HG03457 (cell line): ENCODE measurements around the gene EPHB3.

Experiments used
- ATAC-seq: cut with Tn5 transposase; IDR thresholded peaks from one replicate; pipeline ENCODE4 v1.9.1; 2021; ENCODE audit warnings: moderate number of reproducible peaks; ENCODE audit not compliant: unreplicated experiment

Gene EPHB3

DNA sequence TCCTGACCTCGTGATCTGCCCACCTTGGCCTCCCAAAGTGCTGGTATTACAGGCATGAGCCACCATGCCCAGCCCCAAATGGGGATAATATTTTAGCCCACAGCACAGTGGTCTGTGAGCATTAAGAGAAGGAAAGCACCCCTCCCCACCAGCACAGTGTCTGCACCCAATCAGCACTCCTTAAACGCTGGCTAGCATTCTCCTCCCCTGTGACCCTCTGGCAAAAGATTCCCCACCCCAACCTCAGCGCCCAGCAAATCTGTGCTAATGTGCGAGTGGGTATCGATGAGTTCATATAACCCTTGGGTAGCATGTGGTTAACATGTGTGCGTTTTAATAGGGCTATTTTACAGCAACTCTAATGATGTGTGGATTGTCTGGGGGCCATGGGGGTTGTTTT is 18.3 kb upstream of the EPHB3 start:
- no peak for ATAC-seq

DNA sequence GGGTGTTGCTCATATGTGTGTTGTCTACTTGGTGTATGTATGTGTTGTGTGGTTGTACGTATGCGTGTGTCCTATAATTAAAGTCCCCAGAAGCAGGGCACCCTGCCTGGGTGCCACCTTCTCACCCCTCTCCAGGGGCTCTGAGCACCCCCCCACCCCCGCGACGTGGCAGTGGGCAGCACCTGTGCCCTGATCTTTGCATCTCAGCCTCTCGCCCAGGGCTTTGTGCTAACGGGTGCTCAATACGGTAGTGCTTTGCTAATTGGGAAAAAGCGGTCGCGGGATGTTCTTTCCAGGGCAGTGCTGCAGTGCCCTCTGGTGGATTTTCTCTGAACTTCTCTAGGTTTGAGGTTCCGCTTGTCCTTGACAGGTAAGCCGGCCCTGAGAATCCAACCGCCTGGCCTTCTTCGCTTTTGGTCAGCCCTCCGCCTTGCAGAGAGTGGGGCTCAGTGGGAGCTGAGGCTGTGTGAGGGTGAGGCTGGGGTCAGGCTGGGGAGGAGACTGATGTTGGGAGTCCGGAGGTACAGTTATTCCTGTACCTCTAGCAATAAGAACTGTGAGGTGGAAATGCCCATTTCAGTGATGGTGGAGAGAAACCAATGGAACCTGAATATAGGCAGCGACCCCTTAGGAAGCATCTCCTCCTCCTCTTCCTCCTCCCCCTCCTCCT is 17.6 kb upstream of the EPHB3 start:
- ATAC-seq, result no peak

DNA sequence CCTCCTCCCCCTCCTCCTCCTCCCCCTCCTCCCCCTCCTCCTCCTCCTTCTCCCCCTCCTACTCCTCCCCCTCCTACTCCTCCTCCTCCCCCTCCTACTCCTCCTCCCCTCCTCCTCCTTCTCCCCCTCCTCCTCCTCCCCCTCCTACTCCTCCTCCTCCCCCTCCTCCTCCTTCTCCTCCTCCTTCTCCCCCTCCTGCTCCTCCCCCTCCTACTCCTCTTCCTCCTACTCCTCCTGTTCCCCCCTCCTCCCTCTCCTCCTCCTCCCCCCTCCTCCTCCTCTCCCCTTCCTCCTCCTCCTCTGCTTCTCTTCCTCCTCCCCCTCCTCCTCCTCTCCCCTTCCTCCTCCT is 17.1 kb upstream of the EPHB3 start:
- no peak for ATAC-seq

DNA sequence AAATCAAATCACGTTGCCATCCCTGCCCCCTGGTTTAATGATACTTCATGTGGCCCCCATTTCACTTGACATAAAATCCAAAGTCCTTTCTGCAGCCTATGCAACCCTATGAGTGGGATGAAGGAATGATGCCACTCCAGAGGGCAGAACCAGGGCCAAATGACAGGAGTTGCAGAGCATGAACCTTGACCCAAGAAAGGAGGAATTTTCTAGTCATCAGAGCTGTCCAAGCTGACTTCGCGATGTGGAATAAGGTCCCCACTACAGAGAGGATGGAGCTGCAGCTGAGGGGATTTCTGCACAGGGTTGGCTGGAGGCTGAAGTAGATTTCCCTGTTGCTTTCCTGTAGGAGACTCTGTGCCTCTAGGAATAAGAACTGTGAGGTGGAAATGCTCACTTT is 15.8 kb upstream of the EPHB3 start:
- no peak for ATAC-seq

DNA sequence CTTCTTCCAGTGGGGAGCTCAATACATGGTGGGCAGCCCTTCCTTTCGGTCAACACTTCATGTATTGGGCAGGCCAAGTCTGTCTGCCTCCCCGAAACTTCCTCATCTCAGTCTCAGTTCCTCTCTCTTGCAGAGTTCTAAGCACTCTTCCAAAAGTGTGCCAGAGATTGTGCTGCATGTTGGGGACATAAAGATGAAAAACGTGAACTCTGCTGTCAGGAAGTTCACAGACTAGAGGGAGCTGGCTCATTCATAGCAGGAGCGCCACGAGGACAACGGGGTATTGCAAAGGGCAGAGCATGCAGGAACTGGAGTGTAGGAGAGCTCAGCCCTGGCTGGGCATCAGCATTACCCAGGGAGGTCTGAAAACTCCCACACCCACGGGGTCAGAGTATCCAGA is 15.3 kb upstream of the EPHB3 start:
- no peak for ATAC-seq

DNA sequence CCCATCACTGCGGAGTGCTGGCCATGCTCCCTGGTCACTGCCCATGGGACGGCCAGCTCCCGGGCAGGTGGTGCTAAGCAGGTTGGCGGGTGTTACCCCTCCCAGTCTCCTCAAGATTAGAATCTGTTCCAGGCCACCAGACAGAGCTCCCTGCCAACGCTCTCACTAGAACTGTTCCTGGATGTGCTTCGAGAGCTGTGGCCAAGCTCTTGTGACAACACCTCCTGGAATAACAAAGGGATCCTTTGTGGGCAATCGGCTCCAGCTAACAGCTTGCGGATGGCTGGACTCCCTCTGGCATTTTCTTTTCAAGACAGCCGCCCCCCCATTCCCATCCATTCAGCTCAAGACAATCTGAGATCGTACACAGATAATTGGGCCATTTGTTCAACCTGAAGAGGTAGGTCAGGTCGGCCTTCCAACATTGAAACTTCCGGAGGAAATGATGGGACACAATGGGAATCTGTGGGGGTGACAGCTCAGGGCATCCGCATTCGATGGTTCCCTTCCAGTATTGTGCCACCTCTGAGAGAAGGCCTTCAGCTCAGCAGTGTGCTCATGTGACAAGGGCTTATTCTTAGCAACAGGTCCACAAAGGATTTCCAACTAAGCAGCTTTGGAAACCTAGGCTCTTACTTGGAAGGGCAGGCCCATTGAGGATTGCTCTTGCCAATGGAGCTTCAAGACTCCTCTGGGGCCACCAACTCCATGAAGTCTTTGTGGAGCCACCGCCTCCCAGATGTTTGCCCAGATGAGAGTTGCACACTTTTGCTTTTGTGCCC is 11.6 kb upstream of the EPHB3 start:
- ATAC-seq, result no peak

DNA sequence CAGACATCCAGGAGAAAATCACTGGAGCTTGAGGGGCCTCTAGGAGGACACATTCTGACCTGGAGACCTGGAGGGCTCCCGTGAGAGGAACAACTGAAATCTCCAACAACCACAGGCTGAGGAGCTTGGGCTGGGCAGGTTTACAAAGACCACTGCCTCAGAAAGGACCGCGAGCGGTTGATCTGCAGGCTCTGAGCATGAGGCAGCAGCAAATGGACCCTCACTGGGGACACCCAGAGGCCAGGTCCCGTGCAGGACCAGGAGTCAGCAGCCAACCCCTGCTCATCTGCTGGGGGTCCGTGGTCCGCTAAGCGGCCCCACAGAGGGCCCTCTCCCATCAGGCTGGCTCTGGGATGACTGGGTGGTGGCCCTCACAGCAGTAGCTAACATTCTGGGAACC is 10.5 kb upstream of the EPHB3 start:
- no peak for ATAC-seq

DNA sequence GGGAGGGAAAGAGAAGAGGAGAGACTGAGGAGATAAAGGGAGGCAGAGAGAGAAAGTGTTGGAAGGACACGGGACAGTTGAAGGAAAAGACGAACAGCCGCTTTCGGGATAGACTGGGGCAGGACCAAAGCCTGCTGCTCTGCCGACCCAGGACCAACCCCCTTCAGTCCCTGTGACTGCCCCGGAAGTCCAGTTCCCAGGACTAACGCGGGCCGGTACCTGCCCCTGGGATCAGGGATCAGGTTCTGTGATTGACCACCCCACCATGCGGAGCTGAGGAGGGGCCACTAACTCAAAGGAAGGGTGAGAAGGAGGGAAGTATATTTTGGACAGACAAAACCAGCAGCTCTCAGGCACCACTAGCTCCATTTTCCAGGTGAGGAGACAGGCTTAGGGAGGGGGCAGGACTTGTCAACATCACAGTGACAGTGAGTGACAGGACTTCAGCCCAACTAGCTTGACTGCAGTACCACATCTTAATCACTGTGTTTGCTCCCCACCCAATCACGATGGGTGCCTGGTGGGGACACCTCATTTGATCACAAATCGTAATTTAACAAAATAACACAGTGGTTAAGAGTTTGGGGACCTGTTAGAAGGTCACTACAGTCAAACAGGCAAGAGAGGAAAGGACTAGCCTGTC is 9.8 kb upstream of the EPHB3 start:
- no peak for ATAC-seq

DNA sequence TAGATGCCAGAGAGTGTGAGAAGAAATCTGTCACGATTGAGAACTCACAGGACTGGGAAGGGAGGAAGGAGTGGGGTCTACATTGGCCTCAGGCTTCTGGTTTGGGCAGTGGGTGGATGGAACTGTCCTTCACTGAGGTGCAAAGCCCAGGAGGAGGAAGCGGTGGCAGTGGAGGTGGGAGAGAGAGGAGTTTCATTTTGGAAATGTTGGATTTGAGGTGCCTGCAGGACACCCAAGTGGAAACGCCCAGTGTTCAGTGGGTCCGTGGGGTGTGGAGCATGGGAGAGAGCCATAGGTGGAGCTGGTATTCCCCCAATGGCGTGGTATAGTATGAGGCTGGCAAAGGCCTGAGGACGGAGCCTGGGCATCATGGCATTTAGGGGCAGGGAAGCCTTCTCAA is 9.3 kb upstream of the EPHB3 start:
- ATAC-seq, result no peak

DNA sequence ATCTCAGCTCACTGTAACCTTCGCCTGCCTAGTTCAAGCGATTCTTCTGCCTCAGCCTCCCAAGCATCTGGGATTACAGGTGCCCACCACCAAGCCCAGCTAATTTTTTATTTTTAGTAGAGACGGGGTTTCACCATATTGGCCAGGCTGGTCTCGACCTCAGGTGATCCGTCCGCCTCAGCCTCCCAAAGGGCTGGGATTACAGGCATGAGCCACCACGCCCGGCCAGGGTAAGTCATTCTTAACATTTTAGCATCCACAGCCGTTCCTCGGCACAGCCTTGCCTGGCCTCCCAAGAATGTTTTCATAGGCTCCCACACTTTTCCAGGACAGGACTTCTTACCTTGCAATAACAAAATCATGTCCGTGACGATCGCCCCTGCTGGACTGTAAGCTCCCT is 8.7 kb upstream of the EPHB3 start:
- no peak for ATAC-seq

DNA sequence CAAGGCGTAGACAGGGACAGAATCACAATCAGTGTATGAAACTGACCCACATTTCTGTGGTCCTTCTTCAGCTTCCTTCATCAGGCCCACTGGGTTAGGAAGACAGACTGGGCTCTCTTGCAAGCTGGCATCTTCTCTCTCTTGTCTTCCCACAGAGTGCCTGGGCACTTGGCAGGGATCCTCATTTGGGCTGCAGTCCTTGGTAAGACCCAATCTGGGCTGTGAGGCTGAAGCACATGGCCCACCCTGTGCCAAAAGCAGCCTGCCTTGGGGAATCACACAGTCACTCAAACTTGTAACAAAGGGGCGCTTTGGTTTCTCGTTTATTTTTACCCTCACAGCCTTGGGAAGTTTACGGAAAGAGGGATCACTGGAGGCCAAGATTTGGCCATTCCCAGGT is 8.2 kb upstream of the EPHB3 start:
- ATAC-seq, result no peak

DNA sequence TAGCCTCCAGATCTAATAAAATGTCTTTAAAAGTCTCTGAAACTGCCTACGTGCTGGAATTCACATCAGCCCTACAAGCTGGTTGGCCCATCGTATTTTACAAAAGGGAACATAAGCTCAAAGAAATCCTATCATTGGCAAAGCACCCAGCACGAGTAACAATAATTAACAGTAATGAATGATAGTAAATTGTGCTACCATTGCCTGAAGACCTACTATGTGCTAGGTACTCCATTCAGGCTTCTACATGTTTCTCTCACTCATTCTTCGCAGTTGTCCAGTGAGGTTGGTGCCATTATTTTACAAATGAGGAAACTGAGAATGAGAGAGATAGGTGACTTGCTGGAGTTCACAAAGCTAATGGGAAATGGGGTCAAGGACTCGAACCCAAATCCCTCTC is 7.1 kb upstream of the EPHB3 start:
- no peak for ATAC-seq

DNA sequence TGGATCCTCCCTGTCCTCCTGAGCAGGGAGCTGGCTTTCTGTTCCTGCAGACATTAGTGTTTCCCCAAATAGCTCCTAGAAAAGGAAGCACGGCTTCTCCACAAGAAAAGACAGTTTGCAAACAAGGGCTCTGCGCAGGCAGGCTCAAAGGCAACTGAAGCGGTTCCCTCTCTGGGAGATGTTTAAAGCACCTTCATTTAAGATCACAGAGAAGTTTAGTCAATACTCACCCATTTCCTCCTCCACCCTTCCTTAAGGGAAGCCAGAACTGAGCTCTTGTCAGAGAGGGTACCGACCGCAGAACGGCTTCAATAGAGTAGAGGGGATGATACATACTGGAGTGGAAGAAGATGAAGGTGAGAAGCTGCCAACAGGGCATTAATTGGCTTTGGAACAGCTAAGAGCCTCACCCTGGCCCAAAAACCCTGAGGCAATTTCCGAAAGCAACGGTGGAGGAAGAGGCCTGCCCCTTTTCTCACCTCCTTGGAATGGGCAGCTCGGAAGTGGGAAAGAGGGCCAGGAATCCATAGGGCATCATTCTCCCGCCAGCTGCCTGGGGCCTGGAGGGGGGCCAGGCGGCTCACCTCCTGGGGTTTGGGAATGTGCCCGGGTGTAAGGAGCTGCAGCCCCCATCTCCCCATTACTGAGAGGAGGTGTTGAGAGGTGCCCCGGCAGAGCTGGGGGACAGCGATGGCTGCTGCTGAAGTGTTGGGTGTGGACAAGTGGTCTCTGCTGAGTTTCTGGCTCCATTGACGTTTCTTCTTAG is 4.8 kb upstream of the EPHB3 start:
- ATAC-seq, result no peak

DNA sequence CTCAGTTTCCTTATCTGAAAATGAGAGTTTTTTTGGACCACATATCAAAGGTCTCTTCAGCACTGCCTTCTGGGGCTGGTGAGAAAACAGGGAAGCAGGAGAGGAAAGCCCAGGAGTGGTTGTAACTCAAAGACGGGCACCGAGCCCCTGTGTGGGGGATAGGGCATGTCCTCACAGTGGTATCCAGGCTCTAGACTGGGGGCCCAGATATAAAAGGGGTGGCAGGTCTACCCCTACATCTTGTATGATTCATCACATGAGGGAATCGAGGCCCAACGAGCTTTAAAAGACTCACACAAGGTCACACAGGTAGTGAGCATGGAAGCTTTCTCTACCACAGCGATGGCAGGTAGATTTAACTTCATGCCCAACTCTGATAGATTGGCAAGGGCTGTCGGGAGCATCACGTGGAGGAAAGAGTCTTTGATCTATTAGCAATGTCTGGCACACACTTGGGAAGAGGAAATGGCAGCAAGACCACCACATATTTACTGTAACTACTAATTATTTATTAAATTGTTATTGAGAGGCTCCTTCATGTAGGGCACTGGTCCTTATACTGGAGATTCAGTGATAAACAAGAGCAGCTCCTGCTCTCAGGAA is 4.1 kb upstream of the EPHB3 start:
- no peak for ATAC-seq

DNA sequence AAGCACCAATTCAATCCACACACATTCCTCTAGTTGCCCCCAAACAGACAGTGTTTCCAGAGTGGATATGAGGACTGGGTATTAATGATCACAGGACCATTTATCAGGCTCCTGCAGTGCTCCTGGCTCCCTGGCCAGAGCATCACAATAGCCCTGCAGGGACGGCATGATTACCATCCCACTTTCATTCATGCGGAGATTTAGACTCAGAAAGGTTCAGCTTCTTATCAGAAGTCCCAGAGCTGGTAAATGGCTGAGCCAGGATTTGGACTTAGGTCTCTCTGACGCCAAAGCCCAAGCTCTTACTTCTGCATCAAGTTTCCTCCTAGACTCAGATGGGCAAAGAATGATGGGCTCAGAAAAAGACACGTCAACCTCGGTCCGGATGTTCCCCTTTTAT is 2.9 kb upstream of the EPHB3 start:
- no peak for ATAC-seq

DNA sequence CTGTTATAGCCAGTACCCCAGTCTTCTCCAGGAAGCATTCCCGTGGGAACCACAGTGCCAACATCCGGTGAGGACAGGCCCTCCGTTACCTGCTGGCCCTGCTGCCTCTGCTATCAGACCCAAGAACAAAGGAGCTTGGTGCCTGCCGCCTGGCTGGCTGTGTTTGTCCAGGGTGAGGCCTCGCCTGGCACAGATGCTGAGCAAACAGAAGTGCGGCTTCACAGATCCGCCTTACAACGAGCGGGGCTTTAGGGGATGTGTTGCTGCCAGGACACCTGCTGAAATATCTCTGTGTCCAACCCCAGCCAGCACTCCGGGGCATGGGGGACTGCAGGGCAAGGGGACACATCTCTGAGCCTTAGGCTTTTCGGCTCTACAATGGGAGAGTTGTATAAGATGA is 2.2 kb upstream of the EPHB3 start:
- no peak for ATAC-seq

DNA sequence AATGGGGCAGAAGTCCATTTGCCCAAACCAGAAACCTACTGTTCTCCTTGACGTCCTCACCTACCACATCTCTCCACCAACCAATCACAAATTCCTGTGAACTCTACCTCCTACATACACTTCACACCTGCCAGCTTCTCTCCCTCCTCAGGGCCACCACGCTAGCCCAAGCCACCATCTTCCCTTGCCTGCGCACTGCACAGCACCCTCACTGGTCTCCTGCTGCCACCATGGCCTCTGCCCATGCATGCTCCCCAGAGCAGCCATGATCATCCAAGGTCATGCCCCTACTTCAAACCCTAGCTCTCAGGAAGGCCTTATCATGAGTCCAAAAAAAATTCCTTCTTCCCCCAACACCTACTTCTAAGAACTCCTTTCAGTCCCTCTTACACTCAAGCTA is 1.1 kb upstream of the EPHB3 start:
- ATAC-seq, result no peak

DNA sequence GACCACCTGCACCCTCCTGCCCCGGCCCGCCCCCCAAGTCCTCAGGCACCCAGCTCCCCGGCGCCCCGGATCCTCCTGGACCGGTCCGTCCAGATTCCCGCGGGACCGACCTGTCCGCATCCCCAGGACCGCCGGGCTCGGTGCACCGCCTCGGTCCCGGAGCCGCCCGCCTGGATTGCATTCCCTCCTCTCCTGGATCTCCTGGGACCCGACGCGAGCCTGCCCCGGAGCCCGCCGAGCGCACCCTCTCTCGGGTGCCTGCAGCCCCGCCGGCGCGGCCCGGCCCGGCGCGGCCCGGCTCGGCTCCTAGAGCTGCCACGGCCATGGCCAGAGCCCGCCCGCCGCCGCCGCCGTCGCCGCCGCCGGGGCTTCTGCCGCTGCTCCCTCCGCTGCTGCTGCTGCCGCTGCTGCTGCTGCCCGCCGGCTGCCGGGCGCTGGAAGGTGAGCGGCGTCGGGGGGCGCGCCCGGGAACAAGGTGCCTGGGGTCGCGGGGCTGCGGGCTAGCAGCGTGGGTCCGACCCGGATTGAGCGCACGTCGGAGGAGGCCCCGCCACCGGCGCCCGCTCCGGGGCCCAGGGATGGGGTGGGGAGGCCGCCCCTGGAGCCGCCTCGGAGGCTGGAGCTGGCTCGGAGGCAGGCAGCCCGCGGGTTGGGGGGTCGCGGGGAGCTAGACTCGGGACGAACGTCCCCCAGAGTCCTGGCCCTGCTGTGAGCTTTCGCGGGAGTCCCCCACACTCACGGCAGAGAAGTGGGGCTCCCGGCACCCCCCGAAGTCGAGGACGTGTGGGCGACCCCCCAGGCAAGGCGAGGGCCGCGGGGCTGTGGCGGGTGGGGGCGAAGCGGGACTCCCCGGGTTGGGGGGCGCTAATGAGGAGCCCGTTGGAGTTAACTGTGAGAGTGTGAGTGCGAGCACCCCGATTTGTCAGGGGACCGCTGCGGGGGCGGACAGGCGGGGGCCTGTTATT is 610 bp downstream of the EPHB3 start:
- no peak for ATAC-seq

DNA sequence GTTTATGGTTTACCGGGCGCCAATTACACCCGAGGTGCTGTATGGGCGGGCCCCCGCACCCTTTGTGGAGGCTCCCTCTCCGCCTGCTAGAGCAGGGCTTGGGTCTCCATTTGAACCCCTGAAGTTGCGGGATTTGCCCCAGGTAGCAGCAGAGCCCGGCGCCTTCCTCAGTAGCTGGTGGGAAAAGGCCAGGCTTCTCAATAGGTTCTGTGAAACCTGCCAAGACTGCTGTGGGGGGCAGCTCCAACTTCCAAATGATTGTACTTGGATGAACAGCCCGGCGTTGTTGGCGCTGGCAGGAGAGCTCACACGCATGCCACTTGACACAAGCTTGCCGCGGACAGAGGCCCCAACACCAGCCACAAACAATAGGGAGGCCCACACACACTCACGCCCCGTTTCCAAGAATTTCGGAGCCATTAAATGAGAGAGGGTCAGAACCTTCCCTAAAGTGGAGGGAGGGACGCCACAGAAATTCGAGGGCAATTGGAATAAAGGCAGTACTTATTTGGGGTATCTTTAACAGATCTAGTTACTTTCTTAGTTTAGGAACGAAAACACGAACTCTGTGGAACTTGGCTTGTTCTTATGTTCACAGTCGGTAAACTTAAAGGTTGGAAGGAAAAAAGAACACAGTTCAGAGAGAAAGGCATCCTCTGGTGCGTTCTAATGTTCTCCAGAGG is 1.4 kb downstream of the EPHB3 start:
- no peak for ATAC-seq

DNA sequence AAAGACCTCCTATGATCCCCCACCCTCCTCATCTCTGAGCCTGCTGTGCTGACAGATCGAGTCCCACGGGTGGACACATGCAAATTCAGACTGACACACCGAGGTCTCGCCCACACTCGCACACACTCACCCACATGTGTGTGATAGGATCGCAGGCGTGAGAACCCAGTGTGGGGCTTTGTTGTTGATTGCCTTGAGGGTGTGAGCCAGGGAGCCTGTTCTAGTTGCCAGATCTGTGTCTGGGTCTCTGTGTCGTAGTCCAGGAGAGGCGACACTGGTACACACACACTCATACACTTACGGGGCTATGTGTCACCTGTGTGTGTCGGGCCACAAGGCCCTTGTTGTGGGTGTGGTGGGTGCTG is 2.0 kb downstream of the EPHB3 start:
- ATAC-seq, result no peak
